ENCODE measurements around the gene ZNF579.

DNA sequence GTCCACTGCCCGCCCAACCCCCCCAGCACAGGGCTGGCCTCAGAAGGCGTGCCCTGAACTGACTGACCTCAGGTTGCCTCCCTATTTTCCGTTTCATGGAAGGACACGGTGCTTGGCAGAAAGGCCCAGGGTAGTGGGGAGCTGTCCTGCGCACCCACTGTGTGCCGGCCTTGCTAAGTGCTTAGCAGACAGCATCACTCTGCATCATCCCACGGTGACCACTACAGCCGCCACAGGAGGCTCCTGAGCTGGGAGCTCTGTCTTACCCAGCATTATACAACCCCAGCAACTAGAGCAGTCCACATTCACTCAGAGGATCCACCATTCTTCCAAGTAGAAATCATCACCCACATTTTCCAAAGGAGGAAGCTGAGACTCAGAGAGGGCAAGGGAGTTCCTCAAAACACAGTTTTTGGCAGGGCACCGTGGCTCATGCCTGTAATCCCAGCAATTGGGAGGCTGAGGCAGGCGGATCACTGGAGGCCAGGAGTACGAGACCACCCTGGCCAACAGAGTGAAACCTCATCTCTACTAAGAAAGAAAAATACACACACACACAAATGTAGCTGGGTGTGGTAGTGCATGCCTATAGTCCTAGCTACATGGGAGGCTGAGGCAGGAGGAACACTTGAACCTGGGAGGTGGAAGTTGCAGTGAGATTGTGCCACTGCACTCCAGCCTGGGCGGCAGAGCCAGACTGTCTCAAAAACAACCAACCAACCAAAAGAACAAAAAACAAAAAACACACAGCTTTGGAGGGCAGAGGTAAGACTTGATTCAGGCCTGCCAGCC lies 45.3 kb downstream of the ZNF579 start:
- TF ChIP-seq ZFP30 (CRISPR knock-in tag; IDR thresholded peaks at IDR 0.05) (no peak), SNAI2 (CRISPR knock-in tag; IDR thresholded peaks at IDR 0.05) (no peak), CSDC2 (CRISPR knock-in tag; IDR thresholded peaks at IDR 0.05) (no peak)

Measured in SK-N-SH treated with all-trans-retinoic acid at 6 μM for 48 hours (cell line).